Heart left ventricle (tissue), 16 donors: ENCODE results near the gene FTO. TPM values are rescaled to one million over a fixed set of nuclear protein-coding genes. Genes with fewer than 3 reads are reported as not detected.
"Not testable (repeated sequence)": the region's sequence is repeated elsewhere in the genome, so short reads cannot be mapped to it uniquely, and the experiment has no call there.

Source experiments
- ATAC-seq, 4 donors: fragments of 200-7000 bp; cut with Tn5 transposase; one replicate each; pipeline ENCODE4 v1.9.1; 2020 to 2022; ENCODE audit warnings: moderate library complexity in 4 of 4, mild to moderate bottlenecking in 3 of 4, moderate number of reproducible peaks in 1 of 4
- DNase-seq, 5 donors: peaks; one replicate each; pipeline ENCODE4 v3.0.0-alpha.2; 2020
- H3K27ac ChIP-seq, 12 donors: fragments of 200-600 bp; sonication (generic) in 4 of 12; one replicate each; pipeline versions ENCODE4 v1.5.0 to v1.8.0; 2016 to 2022; ENCODE audit warnings: mild to moderate bottlenecking in 2 of 12
- H3K27me3 ChIP-seq, 9 donors: fragments of 200-600 bp; sonication (generic) in 2 of 9; one replicate each; pipeline versions ENCODE4 v1.5.1 to v1.8.0; 2016 to 2022; ENCODE audit warnings: mild to moderate bottlenecking in 3 of 9
- H3K36me3 ChIP-seq, 9 donors: fragments of 200-600 bp; sonication (generic) in 2 of 9; one replicate each; pipeline versions ENCODE4 v1.5.0 to v1.8.0; 2018 to 2022; ENCODE audit warnings: mild to moderate bottlenecking in 2 of 9
- H3K4me1 ChIP-seq, 12 donors: fragments of 200-600 bp; sonication (generic) in 4 of 12; one replicate each; pipeline versions ENCODE4 v1.5.0 to v1.8.0; 2016 to 2022; ENCODE audit warnings: mild to moderate bottlenecking in 3 of 12
- H3K4me3 ChIP-seq, 12 donors: fragments of 200-600 bp; sonication (generic) in 4 of 12; one replicate each; pipeline versions ENCODE4 v1.5.0 to v1.8.0; 2017 to 2022; ENCODE audit warnings: mild to moderate bottlenecking in 9 of 12, moderate library complexity in 4 of 12
- H3K9me3 ChIP-seq, 12 donors: fragments of 200-600 bp; sonication (generic) in 4 of 12; one replicate each; pipeline versions ENCODE4 v1.5.0 to v1.8.0; 2016 to 2022; ENCODE audit warnings: mild to moderate bottlenecking in 1 of 12
- CTCF ChIP-seq, 12 donors: fragments of 200-600 bp; sonication (generic) in 4 of 12; IDR thresholded peaks; one replicate each; pipeline versions ENCODE4 v1.5.0 to v1.8.0; 2018 to 2022; ENCODE audit warnings: antibody characterized with exemption in 12 of 12, mild to moderate bottlenecking in 5 of 12
- POLR2A ChIP-seq, 2 donors: fragments of 450-650 bp; IDR thresholded peaks; one replicate each; pipeline ENCODE4 v1.6.1; 2017; ENCODE audit warnings: antibody characterized with exemption in 2 of 2, mild to moderate bottlenecking in 2 of 2, moderate library complexity in 2 of 2
- WGBS, 4 donors: extraction: QIAGEN DNeasy Blood & Tissue Kit in 2 of 4; methylation state at CpG; one replicate each; pipeline versions ENCODE4 v1.1.5 to v1.1.7; 2013 to 2018; 5-methylcytosine and 5-hydroxymethylcytosine counted together
- intact Hi-C, 10 donors: fragments of 100-400 bp; cut with DNase I; formaldehyde crosslinking; loops; one replicate each; pipeline versions ENCODE4 v1.11.1 to v1.14.2; 2022
- polyA plus RNA-seq, 2 donors: library from polyadenylated mRNA; stranded (reverse); fragments of 200-250 nt; gene quantifications; one replicate each; pipeline ENCODE4 v1.2.3, GENCODE V29; 2013
- total RNA-seq, 9 donors: library from RNA; depleted of rRNA in 2 of 9; stranded (reverse); fragments of >200 nt in 2 of 9; fragmentation: NEBNext Ultra II Directional in 3 of 9; extraction: Animal tissue kit (Norgen Biotek cat#: 25700) in 3 of 9; gene quantifications; one replicate each; pipeline versions ENCODE4 v1.1.0 to v1.2.4, GENCODE V29; 2016 to 2023
- donor health status: ischemic (EF 13 %, LVEDD 7.1; RV severe dilation, severe dysfunction).
- donor health status: healthy with polysubstance abuse.
- donor health status: DM: no; HTN: yes; CAD: no.
- donor health status: DM: no; HTN: no; CAD: no.
- donor health status: ischemic (EF 25% LVEDD 6.9; RV normal size, moderate dysfunction).
- donor health status: ischemic (EF 25% LVEDD 5.7; RV mildly dilated, moderate dysfunction).
- donor health status: healthy.
- donor health status: DM: yes; HTN: yes; CAD: no.
- donor health status: ischemic (EF 35%, LVEDD 5.7; RV mildly dilated, moderate dysfunction).
- donor health status: nonischemic (EF 11% LVEDD 7.7; RV severe dilation, severe dysfunction).
- donor health status: DM: yes; HTN: yes; CAD: no.
- donor health status: PGD.
- donor health status: ischemic (EF 29% LVEDD 5.4; RV normal size, mild dysfunction).
- donor health status: nonischemic (EF 23%, LVEDD 6.1; RV moderate dilation, normal function).

FTO gene
- total and polyA plus RNA-seq, 11 donors = 11.8 to 105 (median 86.8) TPM

- 59 to 93% (median 77%) methylated on average over 3 of the region's 3 CpGs for WGBS, 4 donors
- no peak overlapping the region for H3K4me3 ChIP-seq
- H3K36me3 ChIP-seq = no peaks in the 10 kb centered on the region
- H3K9me3 ChIP-seq = no peaks in the 10 kb centered on the region
- peaks cover 0 to 12% (median 0%) of the 10 kb centered on the region in 12 donors for H3K4me1 ChIP-seq
- H3K27me3 ChIP-seq = peaks cover 0 to 14% (median 0%) of the 10 kb centered on the region in 9 donors
- DNase-seq (no peak), ATAC-seq (no peak)
- intact Hi-C loops = loop anchor here in 2 of 10 donors (10.0 kb wide), 1 partner anchor 286 kb away; no protein-coding TSS in a partner anchor
- no peak overlapping the region for H3K27ac ChIP-seq
- TF ChIP-seq CTCF (IDR thresholded peaks at IDR 0.05) = no peak
- TF ChIP-seq POLR2A (IDR thresholded peaks at IDR 0.05) = no peak
Observed at GRCh38 chr16:54180421-54181359, 476.7 kb downstream of the FTO start.

GRCh38 chr16:54181683-54182329, 477.9 kb downstream of the FTO start:
- WGBS, 4 donors = 83 to 96% (median 93%) methylated on average over 10 of the region's 10 CpGs
- peaks cover 0 to 12% (median 0%) of the 10 kb centered on the region in 12 donors for H3K4me1 ChIP-seq
- not testable (repeated sequence) for ATAC-seq, H3K27ac ChIP-seq, H3K4me3 ChIP-seq, DNase-seq, H3K27me3 ChIP-seq, H3K36me3 ChIP-seq, H3K9me3 ChIP-seq
- intact Hi-C loops = loop anchor here in 2 of 10 donors (10.0 kb wide), 1 partner anchor 287 kb away; no protein-coding TSS in a partner anchor

GRCh38 chr16:54185045-54185444, 481.1 kb downstream of the FTO start:
- no peaks in the 10 kb centered on the region for H3K9me3 ChIP-seq
- no peaks in the 10 kb centered on the region for H3K4me1 ChIP-seq
- peaks cover 0 to 5% (median 0%) of the 10 kb centered on the region in 9 donors for H3K27me3 ChIP-seq
- DNase-seq (no peak), ATAC-seq (no peak)
- intact Hi-C loops = loop anchor here in 2 of 10 donors (10.0 kb wide), 1 partner anchor 290 kb away; no protein-coding TSS in a partner anchor
- H3K36me3 ChIP-seq = no peaks in the 10 kb centered on the region
- 78 to 96% (median 90%) methylated on average over 2 of the region's 2 CpGs for WGBS, 4 donors
- H3K27ac ChIP-seq = no peak overlapping the region
- no peak overlapping the region for H3K4me3 ChIP-seq
- no peak for TF ChIP-seq POLR2A (IDR thresholded peaks at IDR 0.05)
- no peak for TF ChIP-seq CTCF (IDR thresholded peaks at IDR 0.05)

- Histone ChIP-seq H3K27ac (no peak overlapping the region), H3K4me1 (peaks cover 0 to 19% (median 8%) of the 10 kb centered on the region in 12 donors)
- WGBS, 4 donors = 79 to 87% (median 81%) methylated on average over 2 of the region's 2 CpGs
Observed at GRCh38 chr16:54191163-54191562, 487.2 kb downstream of the FTO start.

More at GRCh38 chr16:54191163-54191562, 487.2 kb downstream of the FTO start:
- peaks cover 0 to 5% (median 0%) of the 10 kb centered on the region in 9 donors for H3K27me3 ChIP-seq
- ATAC-seq (no peak), DNase-seq (no peak)
- intact Hi-C loops = loop anchor here in 9 of 10 donors (5.0 to 10.0 kb wide), 14 partner anchors 86 to 746 kb away; partner anchors contain the start of genes IRX5 (in 4 of the 9) and IRX3 (in 2 of the 9)
- H3K36me3 ChIP-seq = no peaks in the 10 kb centered on the region
- H3K9me3 ChIP-seq = peaks cover 0 to 7% (median 0%) of the 10 kb centered on the region in 12 donors
- H3K4me3 ChIP-seq = no peak overlapping the region
- TF ChIP-seq CTCF (IDR thresholded peaks at IDR 0.05) (no peak), POLR2A (IDR thresholded peaks at IDR 0.05) (no peak)
